Measurements from ENCODE around the gene EMP2. TPM values are rescaled to one million over a fixed set of nuclear protein-coding genes. Genes with fewer than 3 reads are reported as not detected.

The EMP2 gene
- total and polyA plus RNA-seq, 12 donors = 5.9 to 34.0 (median 12.9) TPM

DNA sequence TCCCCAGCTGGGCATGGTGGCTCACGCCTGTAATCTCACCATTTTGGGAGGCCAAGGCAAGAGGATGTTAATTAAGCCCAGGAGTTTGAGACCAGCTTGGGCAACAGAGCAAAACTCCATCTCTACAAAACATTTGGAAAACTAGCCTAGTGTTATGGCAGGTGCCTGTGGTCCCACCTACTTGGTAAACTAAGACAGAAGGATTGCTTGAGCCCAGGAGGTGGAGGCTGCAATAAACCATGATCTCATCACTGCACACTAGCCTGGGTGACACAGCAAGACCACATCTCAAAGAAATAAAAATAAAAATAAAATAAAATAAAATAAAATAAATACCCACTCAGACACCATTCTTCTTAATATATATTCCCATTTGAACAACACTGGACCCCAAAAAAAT, 32.0 kb downstream of the EMP2 start:
- DNase-seq = no peak
- Histone ChIP-seq H3K27me3 (no peaks in the 10 kb centered on the region), H3K27ac (no peak overlapping the region), H3K4me3 (no peak overlapping the region), H3K36me3 (replicated peaks in 1 of 2) (peaks cover 0 to 18% of the 10 kb centered on the region in 2 donors), H3K4me1 (replicated peaks in 1 of 2) (no peaks in the 10 kb centered on the region), H3K9me3 (replicated peaks in 1 of 3) (no peaks in the 10 kb centered on the region)
- intact Hi-C loops (cut with DNase I) = no loop called here
- 82 to 97% (median 93%) methylated on average over 1 of the region's 1 CpG for WGBS, 4 donors
- TF ChIP-seq, protein P1, sequence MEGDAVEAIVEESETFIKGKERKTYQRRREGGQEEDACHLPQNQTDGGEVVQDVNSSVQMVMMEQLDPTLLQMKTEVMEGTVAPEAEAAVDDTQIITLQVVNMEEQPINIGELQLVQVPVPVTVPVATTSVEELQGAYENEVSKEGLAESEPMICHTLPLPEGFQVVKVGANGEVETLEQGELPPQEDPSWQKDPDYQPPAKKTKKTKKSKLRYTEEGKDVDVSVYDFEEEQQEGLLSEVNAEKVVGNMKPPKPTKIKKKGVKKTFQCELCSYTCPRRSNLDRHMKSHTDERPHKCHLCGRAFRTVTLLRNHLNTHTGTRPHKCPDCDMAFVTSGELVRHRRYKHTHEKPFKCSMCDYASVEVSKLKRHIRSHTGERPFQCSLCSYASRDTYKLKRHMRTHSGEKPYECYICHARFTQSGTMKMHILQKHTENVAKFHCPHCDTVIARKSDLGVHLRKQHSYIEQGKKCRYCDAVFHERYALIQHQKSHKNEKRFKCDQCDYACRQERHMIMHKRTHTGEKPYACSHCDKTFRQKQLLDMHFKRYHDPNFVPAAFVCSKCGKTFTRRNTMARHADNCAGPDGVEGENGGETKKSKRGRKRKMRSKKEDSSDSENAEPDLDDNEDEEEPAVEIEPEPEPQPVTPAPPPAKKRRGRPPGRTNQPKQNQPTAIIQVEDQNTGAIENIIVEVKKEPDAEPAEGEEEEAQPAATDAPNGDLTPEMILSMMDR (IDR thresholded peaks at IDR 0.05) = no peak
- TF ChIP-seq POLR2A (IDR thresholded peaks at IDR 0.05) = no peak

DNA sequence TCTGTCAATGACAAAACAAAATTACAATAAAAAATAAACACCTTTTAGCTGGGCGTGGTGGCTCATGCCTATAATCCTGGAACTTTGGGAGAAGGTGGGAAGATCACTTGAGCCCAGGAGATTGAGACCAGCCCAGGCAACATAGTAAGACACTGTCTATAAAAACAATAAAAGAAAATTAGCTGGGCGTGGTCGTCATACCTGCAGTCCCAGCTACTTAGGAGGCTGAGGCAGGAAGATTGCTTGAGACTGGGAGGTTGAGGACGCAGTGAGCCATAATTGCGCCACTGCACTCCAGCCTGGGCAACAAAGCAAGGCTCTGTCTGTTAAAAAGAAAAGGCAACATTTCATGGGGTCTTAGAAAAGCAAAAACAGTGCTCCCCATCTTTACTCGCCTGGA, 32.7 kb downstream of the EMP2 start:
- Histone ChIP-seq H3K27me3 (no peaks in the 10 kb centered on the region), H3K4me3 (no peak overlapping the region), H3K36me3 (replicated peaks in 1 of 2) (peaks cover 0 to 18% of the 10 kb centered on the region in 2 donors), H3K9me3 (replicated peaks in 1 of 3) (no peaks in the 10 kb centered on the region), H3K27ac (no peak overlapping the region), H3K4me1 (replicated peaks in 1 of 2) (no peaks in the 10 kb centered on the region)
- no peak for DNase-seq
- intact Hi-C loops (cut with DNase I) = no loop called here
- no peak for TF ChIP-seq POLR2A (IDR thresholded peaks at IDR 0.05)
- TF ChIP-seq, protein P1 (IDR thresholded peaks at IDR 0.05) = no peak
- WGBS, 4 donors = 84 to 97% (median 94%) methylated on average over 6 of the region's 6 CpGs

DNA sequence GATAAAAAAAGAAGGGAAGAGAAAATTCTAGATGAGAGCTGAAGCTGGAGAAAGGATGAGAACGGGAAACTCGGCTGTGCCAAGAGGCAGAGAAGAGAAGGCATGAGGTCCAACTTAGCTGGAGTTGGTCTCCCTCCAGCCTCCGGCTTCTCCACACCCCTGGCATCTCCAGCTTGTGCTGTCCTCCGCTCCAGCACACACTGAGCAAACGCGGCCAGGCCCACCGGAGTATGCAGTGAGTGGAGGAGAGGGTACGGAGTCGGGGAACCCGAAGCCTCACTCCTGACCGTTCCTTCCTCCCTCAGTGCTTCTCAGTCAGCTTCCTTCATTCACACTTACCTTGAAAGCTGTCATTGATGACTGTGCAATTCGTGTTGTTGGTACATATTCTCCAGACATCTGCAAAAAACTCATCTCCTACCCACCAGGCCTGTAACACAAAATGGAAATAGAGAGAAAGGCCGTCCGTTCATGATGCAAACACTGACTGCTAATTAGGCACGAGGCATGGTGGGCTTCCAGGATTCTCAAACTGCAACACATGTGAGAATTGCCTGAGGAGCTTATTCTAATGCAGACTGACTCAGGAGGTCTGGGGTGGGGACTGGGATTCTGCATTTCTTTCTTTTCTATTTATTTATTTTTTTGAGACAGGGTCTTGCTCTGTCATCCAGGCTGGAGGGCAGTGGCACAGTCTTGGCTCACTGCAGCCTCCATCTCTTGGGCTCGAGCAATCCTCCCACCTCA, 37.0 kb downstream of the EMP2 start:
- Histone ChIP-seq H3K4me1 (replicated peaks in 1 of 2) (no peaks in the 10 kb centered on the region), H3K4me3 (no peak overlapping the region), H3K9me3 (replicated peaks in 1 of 3) (no peaks in the 10 kb centered on the region), H3K36me3 (replicated peaks in 1 of 2) (peaks cover 0 to 18% of the 10 kb centered on the region in 2 donors), H3K27ac (no peak overlapping the region), H3K27me3 (no peaks in the 10 kb centered on the region)
- WGBS, 4 donors = 88 to 94% (median 91%) methylated on average over 16 of the region's 16 CpGs
- no peak for TF ChIP-seq POLR2A (IDR thresholded peaks at IDR 0.05)
- TF ChIP-seq, protein P1 (IDR thresholded peaks at IDR 0.05) = no peak
- DNase-seq = no peak
- intact Hi-C loops (cut with DNase I) = no loop called here

DNA sequence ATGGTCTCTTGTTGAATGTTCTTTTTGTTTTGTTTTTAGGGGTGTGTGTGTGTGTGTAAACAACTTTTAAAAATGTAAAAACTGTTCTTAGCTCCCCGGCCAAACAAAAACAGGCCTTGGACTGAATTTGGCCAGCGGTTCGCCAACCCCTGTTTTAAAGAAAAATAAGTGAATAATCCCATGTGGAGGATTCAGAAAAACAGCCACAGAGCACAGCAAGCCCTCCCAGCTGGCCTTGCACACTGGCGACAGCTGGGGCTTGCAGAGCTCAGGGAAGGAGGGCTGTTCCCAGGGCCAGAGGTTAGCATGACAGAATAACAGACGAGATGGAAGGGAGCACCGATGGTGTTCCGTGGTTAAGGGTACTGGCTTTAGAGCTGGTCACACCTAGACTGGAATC, 39.0 kb downstream of the EMP2 start:
- no peaks in the 10 kb centered on the region for H3K4me1 ChIP-seq (replicated peaks in 1 of 2)
- no peaks in the 10 kb centered on the region for H3K27me3 ChIP-seq
- no peak for DNase-seq
- no peak overlapping the region for H3K4me3 ChIP-seq
- intact Hi-C loops (cut with DNase I) = no loop called here
- WGBS, 4 donors = 59 to 80% (median 72%) methylated on average over 7 of the region's 7 CpGs
- no peaks in the 10 kb centered on the region for H3K9me3 ChIP-seq (replicated peaks in 1 of 3)
- TF ChIP-seq, protein P1 (IDR thresholded peaks at IDR 0.05) = no peak
- no peak for TF ChIP-seq POLR2A (IDR thresholded peaks at IDR 0.05)
- no peak overlapping the region for H3K27ac ChIP-seq
- peaks cover 0 to 17% of the 10 kb centered on the region in 2 donors for H3K36me3 ChIP-seq (replicated peaks in 1 of 2)

Measured in adrenal gland (tissue), 12 donors.